ENCODE results near the gene RAB22A.

RAB22A gene, protein sequence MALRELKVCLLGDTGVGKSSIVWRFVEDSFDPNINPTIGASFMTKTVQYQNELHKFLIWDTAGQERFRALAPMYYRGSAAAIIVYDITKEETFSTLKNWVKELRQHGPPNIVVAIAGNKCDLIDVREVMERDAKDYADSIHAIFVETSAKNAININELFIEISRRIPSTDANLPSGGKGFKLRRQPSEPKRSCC
- total RNA-seq, result 71.3 reads per million, percentile 76 among the genes with 10 or more reads in this experiment

DNA sequence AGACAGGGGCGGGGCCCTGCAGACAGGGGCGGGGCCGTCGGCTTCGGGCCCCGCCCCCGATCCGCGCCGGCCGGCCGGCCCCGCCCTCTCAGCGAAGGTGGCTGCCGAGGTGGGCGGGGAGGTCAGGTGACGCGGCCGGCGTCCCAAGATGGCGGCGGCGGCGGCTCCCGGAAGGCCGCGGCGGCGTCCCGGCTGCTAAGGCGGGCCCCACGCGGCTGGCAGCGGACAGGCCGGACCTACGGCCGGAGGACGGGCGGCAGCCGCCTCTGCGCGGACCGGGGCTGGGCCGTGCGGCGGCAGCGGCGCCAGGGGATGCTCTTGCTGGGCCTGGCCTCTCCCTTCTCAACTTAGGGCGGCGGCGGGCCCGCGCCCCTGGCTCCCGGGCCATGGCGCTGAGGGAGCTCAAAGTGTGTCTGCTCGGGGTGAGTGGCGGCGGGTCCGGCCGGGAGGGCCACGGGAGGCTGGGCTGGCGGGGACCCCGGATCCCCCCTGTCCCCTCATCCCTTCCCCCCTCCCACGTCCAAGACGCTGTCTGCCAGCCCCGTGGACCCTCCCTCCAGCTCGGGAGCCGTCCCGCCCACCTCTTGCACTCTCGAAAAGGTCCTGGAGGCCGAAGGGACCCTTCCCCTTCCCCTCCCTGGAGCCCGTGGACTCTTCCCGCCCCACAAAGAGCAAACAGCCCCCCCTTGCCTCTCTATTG lies at the start of gene RAB22A:
Gene RAB22A (plus strand): TSS at position 125 of the 700 bp plus-strand sequence. CDS start 262 bp downstream, at position 387.
- peak; percentile 81 for DNase-seq

DNA sequence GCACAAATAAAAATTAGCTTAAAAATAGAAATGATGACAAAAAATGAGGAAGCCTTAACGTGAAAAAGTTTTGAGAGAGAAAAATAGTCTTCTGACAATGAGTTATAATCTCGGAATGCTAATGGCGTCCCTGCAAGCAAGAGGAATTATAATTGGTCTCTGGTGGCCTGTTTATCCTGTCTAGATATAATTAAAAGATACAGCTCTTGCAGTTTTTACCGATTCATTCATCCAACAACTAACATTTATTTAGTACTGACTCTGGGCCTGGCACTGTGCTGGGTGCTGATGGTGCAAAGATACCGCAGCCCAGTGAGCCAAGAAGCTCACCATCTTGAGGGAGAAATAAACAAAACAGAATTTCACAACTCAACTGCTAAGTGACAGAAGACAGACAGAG lies 49.5 kb upstream of the RAB22A start:
- no peak for DNase-seq

DNA sequence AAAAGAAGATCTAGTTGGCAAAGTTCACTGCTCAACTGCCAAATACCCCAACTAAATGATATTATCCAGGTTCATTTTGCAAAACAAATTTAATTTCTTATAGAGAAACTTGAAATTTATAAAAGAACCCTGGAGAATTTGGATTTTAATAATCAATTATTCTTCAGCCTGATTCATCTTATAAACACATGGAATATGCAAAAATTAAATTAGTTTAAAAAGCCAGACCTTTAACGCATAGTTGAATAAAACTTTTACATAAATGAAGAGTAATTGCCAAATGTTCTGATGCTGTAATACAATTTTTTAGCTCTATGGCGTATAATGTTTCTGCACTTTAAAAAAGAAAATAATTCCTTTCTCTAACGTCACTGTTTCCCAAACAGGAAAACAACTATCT lies 47.9 kb upstream of the RAB22A start:
- DNase-seq, result no peak

DNA sequence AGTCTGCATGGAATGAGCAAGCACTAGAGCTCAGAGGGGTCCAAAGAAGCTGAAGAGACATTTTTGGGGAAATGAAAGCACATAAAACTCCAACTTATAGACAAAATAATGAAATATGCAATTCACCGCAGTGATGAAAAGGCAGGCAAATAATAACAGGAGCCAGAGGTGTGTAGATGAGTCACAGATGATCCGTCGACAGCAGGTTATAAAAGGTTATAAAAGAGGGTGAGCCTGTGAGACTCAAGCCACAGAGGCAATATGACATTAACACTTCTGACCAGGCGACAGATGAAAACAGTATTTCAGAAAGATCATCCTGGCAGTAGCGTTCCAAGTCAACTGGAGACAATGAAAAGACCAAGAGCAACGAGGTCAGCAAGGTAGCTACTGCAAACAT lies 45.2 kb upstream of the RAB22A start:
- no peak for DNase-seq

DNA sequence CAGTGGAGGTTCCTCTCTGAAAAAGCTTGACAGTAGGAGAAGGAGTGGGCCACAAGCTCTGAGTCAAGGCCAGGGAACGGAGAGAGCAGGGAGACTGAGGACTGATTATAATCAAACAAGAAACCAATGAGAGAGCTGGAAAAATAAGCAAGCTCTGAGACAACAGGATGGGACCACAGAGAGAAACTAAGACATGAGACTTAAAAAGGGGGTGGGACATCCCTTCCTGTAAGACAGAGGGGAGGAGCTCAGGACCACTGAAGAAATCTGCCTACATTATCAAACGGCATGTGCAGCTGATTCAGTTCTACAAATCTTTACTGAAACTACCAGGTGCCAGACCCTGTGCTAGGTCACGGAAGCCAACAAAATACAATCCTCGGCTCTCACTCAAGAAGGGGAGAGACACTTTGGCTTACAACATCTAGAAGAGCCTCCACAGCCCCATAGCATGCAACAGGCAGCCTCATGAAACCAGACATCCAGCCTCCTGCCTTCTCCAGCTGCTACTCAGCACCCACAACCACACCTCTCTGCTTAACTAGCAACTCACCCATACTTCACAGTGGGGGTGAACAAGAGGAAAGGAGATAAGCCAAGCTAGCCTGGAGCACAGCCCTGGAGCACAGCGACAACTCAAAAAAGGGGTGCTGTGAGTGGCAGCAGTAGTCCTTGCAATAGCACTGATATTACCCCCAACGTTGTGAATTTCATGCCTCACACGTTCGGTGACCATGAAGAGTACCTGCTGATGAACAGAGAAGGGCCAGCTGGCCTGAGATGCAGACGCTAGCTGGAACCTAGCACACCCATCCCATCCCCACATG lies 41.9 kb upstream of the RAB22A start:
- no peak for DNase-seq

DNA sequence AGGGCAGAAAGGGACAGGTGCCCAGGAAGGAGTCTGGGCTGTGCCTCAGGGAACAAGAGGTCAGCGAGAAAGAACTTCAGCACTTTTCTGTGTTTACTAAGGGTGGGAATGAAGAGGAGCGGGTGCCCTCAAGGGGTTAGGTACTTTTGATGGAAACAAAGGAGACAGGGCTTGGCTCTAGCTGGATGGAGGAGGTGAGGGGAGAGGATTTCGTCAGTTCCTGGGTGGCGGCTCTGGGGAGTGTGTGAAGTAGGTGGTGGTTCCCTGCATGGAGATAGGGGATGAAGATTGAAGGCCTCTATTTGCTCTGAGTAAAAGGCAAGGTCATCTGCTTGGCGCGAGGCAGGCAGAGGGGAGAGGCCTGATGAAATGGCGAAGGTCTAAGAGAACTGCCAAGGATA lies 41.1 kb upstream of the RAB22A start:
- DNase-seq, result no peak

DNA sequence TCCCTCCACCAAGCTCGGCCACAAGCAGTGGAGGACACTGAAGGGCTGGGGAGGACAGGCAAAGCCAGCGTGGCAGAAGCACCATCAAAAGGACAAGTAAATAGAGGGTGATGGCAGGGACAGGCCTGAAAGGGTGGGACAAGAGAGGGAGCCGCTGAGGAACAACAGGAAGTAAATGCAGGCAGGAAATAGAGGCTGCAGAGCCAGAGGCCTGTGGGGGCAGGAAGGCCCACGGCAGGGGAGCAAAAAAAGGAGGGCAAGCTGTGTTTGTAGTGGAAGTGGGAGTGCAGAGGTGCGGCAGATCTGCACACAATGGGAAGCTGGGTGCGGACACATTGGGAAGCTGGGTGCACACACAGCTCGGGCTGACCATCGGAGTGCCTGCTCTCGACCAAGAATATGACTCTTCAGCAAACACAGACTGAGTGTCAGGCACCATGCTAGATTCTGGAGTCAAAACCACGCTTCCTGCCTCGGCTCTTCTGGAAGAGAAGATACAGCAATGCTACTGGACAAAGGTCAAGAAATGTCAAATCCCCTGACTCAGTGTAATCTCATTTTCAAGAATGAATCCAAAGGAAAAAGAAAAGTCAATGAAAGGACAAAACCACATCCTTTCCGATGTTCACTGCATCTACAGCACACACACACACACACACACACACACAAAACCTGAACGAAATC lies 40.4 kb upstream of the RAB22A start:
- no peak for DNase-seq

DNA sequence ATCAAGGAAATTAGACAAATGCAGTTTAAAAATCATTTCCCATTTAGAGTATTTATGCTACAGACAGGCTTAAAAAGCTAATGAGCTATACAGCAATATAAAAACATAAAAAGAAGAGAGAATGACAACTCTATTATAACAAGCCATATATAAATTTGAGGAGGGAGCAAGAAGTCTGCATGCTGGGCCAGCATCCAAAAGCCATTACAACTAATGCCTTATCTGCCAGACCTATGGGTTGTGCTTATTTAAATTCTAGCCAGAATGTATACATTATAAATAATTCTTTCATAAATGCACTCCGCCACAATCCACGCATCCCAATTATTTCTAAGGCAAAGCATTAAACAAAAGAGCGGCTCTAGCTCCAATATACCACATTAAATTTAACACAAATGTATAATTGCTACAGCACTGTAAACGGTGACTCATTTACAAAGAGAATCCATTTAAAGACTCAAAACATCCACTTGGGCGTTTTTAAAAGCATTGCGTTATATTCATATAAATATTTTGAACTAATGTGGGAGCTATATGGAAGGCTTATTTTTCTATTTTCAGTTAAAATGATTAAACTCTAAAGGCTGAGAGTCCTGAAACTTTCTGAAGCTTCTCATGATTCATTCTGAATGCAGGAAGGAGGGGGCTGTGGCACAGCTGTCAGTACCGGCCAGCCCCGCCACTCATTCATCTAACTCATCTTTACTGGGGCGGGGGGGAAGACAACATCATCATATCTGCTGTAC lies 37.7 kb upstream of the RAB22A start:
- no peak for DNase-seq

DNA sequence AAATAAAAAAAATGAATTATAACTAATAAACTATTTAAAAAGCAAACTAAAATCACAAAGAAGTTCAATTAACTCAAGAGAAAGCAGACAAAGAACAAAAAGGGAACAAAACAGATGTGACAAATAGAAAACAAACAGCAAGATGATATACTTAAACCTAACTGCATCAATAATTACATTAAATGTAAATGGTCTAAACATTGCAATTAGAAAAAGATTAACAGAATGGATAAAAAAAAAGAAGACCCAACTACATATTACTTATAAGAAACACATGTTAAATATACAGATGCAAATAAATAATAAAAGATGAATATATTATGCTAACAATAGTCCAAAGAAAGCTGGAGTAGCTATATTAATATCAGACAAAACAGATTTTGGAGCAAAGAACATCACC lies 35.1 kb upstream of the RAB22A start:
- no peak for DNase-seq

DNA sequence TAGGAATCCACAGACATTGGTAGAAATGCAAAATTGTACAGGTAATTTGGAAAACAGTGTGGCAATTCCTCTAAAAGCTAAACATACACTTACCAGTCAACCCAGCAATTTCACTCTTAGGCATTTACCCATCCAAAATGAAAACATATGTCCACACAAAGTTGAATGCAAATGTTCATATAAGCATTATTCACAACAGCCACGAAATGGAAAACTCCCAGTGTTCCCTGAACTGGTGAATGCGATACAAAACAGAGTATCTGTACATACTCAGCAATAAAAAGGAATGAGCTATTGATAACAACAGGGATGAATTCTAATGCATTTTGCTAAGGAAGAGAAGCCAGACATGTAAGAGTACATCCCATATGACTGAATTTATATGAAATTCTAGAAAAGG lies 32.4 kb upstream of the RAB22A start:
- no peak for DNase-seq

DNA sequence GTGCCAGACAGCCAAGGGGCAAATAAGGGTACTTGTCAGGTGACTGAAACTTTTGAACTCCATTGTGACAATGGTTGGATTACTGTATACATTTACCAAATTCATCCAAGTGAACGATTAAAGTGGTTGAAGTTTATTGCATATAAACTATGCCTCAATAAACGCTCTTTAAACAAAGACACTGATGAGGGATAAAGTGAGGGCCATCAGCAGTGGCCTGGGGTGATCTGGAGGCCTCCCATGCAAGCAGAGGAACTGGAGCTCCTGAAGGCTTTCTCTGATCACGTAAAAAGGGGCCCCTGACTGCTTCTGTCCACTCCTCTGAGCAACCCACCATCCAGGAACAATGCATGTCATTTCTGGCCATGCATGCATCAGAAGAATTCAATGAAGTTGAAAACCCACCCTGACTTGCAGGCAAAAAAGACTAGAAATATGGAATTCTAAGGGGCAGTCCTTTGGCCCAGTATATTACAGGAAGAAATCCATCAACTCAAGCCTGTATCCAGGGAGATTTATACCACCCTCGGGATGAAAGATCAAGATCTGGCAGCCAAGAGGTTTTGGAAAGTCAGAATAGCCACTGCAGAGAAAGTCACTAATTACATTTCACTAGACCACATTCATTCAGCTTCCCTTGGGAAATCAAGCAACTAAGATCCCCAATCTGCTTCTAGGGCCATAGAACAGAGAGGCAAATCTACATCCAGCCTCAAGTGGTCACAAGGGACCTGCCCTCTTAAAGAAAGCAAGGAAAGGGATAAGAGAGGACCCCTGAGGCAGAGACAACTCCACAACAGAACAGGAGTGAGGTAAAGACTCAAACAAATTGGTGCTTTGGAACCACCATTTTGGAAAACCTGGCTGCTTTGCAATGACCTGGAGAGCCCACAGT lies 31.7 kb upstream of the RAB22A start:
- DNase-seq, result no peak

DNA sequence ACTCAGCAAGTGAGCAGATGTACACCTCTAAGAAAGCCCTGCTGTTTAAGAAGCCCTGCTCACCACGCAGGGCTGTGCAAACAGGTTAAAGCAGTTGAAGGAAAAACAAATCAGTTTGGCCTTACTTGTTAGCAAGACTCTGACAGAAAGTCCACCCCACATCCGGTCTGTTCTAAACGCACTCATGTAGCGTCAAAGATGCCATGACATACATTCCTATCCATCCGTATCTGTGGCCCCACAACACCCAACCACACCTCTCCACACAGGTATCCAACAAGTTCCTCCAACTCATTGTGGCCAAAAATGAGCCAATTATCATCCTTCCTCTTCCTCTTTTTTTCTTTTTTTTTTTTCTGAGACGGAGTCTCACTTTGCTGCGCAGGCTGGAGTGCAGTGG lies 22.8 kb upstream of the RAB22A start:
- no peak for DNase-seq

DNA sequence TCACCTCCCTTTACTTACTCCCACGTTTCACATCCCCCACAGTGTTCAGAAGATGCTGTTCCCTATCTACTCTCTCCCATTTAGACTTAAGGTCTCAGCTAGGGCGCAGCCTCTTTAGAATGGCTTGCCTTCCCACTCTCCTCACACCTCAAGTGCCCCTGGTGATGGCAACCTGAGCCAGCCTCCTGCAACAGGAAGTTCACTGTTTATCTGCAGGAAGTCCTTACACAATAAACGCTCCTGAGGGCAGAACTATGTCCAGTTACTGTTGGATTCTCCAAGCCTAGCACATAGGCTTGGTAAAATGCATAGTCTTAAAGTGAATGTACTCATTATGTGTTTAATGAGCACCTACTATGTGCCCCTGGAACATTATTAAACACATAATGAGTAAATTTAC lies 21.9 kb upstream of the RAB22A start:
- DNase-seq, result no peak

DNA sequence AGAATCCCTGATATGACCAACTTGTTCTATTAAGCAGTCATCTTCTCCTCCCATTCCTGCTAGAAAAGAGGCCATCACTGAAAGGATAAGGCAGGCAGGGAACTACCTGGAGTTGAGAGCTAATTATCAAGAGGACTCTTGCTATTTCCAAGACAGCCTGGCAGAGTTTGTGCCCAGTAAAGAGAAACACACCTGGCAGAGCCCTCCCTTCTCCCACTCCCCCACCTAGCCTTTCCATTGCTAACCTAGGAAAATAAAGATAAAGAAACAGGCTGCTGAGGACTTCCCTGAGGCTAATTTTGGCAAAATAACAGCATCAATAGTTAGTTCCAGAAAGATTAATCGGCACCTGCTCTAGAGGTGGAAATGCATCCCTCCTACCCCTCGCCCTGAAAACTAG lies 20.4 kb upstream of the RAB22A start:
- DNase-seq, result no peak

DNA sequence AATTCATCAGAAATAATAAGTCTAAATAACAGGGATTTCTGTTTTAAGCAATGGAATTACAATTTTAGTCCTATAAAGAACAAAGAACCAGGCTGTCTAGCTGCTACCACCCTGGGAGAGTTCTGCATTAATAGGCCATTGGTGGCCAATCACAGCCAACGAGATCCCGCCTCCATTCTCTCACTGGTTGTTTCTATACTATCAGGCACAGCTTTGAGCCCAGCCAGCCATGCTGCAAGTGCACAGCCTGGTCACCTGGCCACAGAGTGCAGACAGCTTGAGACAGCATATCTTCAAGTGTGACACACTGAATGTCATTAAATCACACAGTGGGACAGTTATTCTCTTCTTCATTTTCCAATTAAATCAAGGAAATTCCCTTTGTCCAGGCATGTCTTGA lies 16.1 kb upstream of the RAB22A start:
- no peak for DNase-seq

DNA sequence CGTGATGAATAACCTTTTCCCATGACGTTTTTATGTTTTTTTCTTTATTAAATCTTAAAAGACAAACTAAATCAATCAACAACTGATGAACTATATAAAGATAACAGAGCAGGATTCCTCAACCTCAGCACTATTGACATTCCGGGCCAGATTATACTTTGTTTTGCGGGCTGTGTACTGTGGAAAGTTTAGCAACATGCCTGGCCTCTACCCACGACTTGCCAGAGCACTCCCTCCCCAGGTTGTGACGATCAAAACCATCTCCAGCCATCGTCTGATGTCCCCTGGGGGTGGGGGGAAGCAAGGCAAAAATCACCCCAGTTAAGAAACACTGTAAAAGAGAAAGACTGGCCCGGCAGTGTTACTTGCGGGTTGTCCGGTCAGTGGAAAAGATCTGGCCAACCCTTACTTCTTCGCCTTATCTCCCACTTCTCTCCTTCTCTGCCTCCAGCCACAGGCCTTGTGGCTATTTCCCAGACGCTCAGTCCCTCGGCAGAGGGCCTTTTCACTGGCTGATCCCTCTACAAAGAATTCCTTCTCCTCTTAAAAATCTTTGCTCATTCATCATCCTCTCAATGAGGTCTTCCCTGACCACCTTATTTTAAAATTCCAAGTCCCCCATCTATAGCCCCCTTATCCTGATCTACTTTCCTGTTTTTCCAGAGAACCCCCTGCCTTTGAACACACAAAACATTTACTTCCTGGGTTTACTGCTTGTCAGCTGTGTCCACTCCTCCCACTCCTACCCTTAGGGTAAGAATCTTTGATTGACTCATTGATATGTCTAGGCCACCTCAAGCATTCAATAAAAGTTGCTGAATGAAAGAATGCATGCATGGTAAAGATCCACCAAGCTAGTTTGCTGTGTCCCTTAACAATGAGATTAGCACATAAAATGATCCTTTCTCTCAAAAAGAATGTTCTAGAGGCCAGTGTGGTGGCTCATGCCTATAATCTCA lies 14.7 kb upstream of the RAB22A start:
- no peak for DNase-seq

DNA sequence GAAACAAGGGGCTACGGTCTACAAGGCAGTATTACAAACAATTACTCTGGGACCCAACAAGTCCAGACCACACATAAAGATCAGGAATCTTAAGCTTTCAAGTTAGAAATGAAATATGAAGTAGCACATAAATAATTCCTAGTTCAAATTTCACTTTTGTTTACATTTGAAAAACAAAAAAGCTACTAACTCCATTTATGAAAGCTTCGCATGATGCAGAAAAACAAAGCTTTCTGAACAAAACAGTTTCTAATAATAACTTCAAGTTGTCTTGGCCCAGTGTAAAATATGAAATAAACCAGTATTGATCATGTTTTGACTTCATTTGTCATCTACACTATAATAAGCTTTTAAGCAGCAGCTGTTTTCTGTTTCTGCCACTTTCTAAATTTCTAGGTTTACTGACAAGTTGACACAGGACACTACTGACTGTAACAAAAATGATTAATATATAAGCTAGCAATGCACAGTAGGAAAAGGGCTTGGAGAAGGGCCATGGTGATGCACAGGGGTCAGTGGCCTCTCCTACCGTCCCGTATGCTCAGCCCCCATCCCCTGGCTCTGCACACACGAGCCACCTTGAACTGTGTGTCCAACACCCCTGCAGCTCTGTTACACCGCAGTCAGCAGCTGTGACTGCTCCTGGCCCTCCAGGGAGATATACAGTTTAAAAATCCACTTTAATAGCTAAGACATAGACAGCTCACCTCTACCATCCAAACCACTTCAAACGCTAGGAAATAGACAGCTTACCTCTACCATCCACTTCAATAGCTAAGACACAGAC lies 13.3 kb upstream of the RAB22A start:
- no peak for DNase-seq

DNA sequence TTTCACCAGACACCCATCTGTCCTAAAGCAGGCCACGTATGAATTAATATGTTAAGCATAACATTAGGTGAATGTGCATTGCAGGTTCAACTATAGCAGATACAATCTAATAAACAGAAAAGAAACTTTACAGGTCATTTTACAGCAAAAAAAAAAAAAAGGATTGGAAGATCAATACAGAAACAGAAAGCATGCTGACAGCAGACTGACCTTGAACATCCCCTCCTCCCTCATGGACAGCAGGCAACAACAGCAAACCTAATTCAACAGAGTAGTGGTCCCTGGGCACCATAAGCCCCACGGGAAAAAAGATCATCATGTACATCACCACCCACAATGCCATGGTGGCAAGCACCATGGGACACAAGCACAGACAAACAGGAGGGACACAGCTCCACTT lies 12.1 kb upstream of the RAB22A start:
- no peak for DNase-seq

DNA sequence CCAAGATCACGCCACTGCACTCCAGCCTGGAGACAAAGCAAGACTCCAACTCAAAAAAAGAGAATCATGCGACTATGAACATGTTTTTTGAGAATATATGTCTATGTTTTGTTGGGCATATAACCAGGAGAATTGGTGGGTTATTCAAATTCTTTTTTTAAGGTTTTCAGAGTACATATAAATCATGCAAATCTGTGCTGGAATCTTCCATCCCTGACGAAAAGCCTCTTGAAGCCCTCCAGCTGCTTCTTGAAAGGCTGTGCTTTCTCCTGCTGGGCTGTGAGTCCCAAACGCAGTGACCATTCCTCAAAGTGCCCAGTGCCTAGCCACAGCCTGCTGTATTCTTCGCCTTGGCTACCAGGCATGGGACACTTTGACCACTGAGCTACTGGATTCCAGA lies 9.2 kb upstream of the RAB22A start:
- DNase-seq, result no peak

Data from effector CD4-positive, alpha-beta T cell (primary cell).